ENCODE measurements around the gene PTX4.
A peak's percentile ranks its signal among the peaks of the same experiment; 100 is the strongest.

PTX4 gene, protein sequence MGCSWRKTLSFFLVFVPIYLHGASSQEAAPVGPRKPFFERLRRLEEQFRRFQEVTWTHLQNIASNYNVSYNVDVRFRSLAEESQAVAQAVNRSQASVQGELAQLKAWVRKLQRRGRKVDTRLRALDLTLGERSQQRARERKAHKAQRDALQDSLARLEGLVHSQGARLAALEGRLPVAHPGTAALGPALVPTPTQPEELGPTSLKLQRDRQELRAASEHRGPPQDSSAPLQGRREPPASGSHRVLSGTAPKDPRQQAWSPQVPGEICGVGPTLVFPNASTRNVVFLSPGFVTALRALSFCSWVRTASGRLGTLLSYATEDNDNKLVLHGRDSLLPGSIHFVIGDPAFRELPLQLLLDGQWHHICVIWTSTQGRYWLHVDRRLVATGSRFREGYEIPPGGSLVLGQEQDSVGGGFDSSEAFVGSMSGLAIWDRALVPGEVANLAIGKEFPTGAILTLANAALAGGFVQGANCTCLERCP

DNA sequence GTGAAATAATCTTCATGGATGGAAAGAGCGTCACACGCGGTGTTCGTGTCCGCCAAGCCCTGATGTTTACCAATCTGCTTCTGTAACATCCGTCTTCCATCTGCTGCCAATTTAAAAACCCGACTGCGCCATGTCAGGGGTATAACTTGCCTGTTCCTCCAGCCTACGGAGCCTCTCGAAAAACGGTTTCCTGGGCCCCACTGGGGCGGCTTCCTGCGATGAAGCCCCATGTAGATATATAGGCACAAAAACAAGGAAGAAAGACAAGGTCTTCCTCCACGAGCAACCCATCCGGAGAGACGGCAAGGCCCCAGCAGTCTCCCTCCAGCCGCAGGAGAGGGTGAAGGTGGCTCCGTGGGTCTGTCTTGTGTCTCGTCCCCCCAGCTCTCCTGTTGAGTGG, at the start of gene PTX4:
Gene PTX4 (minus strand): TSS at position 326 of the 400 bp plus-strand sequence. CDS start 35 bp downstream, at position 291.
- no peak for DNase-seq

DNA sequence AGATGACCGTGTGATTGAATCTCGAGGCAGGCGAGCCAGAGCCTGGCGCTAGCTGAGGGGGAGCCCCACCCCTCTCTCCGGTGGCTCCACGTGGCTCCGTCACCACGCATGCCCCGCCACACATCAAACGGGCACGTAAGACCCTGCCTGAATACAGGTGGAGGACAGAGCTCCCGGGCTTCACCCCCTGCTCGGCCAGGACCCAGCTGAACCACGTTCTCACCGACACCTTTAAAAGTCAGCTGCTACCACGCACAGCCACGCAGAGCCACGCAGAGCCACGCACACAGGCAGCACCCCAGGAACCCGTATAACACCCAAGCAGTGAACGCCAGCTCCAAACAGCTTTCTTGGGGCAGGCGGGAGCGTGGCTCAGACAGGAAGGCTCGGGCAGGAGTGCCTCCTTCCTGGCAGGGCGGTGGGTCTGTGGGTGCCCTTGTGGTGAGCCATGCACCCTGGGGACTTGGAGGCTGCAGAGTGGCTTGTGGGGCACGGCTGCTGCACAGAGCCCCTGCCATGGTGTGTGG, 49.1 kb upstream of the PTX4 start:
- DNase-seq: no peak

DNA sequence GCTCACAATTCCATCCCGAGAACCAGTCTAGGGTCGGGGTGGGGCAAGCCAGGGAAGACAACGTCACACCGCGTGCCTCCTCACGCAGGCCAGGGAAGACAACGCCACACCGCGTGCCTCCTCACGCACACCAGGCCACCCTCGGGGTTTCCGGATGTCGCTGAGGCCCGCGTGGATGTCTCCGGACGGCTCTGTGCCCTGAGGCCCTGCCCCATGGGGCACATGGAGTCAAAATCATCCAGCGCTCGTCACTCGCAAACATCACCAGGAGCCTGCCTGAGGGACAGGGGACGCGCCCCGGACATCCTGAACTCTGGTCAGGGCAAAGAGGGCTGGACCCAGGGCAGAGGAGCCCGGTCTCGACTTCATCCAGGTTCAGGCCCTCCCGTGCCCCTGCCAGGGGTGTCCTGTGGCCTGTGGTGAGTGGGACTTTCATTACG, 48.4 kb upstream of the PTX4 start:
- DNase-seq: no peak

DNA sequence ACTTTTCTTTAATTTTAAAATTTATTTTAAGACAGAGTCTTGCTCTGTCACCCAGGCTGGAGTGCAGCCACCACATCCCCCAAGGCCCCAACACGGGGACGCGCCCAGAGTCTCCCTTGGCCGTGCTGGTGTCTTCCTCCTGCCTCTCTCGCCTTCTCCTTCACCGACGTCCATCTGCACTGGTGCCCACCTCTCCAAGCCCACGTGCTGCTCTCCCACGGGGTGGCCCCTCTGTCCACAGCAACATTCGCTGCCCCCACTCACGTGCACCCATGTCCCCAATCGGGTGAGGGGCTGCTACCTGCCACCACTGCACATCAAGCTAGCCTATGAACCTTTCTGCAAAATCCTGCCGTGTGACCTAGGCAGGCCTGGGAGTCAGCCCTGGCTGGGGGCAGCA, 47.9 kb upstream of the PTX4 start:
- no peak for DNase-seq

DNA sequence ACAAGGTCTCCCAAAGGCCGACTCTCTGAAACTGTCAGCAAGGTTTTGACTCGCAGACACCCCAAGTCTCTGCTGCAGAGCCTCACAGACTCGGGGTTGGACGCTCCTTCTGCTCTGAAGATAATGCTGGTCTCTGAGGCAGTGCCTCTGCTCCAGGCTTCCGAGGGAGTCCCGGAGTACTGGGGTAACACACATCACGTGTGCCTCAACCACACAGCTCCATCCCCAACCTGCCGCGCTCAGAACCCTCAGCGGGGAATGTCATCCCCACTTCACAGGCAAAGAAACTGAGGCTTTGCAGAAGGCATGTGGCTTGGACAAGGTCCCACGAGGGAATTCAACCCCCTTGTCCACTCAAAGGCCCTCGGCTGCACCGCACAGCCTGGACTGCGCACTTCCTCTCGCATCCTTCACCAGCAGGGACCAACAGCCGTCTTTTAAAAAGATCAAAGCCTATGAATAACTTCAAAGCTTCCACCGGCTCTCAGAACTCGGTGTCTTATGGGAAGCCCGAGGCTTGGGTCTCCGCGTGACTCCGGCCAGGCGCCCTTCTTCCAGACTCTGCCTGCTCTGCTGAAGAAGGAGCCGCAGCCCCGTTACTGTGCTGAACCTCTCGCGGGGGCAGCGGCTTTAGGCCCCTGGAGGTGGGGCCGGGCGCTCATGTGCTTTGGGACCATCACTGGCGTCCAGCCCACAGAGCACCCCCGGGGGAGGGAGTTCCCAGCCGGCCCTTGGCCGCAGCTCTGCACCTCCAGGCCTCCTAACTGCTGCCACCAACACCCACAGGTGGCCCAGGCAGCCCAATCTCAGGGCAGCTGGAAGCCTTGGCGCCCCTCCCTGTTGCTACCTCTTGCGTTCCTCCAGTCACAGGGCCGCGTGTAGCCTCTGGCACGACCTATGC, 46.9 kb upstream of the PTX4 start:
- DNase-seq: peak in 1 of 2 donors; percentile 38

DNA sequence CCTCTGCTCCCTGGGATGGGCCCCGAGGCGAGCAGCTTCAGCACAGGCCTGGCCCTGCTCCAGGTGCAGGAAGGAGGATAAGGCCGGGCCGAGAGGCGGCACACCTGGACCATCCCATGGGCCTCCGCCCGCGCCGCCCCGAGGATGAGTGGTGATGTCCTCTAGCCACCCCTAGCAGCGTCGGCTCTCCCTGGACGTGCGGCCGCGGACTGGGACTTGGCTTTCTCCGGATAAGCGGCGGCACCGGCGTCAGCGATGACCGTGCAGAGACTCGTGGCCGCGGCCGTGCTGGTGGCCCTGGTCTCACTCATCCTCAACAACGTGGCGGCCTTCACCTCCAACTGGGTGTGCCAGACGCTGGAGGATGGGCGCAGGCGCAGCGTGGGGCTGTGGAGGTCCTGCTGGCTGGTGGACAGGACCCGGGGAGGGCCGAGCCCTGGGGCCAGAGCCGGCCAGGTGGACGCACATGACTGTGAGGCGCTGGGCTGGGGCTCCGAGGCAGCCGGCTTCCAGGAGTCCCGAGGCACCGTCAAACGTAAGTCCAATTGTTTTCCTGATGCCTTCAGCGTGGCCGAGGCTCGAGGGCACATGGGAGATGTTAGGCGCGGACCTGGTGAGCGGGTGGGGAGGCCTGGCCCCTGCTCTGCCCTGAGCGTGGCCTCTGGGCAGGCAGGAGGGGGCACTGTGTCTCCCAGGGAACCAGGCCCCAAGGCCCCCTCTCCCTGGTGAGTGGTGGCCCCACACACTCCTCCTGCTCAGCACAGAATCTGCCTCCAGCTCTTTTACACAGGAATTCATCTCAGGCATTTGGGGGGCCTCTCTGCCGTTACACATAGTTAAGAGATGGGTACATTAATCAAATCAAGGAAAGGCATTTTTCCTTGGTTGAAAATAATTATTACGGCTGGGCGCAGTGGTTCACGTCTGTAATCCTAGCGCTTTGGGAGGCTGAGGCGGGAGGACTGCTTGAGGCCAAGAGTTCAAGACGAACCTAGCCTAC, 45.6 kb upstream of the PTX4 start:
- DNase-seq: no peak

DNA sequence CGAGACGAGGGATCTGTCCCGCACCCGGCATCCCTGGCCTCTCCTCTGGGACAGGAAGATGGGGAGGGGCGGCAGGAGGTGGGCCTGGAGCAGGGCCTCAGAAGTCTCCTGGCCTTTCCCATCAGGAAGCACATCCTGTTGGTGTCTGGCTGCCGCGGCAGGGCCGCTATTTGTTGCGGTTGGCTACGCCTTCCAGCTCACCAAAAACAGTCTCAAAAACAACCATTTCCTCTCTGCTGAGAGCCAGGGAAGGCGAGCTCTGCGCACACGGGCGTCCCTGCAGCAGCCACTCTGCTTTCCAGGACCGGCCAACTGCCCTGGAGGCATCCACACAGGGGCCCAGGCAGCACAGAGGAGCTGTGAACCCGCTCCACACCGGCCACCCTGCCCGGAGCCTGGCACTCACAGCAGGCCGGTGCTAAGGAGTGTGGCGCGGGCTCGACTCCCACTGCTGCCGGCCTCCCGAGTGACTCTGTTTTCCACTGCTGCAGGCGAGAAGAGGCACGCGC, 44.8 kb upstream of the PTX4 start, which contains the start of gene TMEM204:
Gene TMEM204 (plus strand): TSS at position 224 of the 509 bp plus-strand sequence. CDS start 610 bp downstream, outside the sequence.
- DNase-seq: peak; percentile 23 to 51

DNA sequence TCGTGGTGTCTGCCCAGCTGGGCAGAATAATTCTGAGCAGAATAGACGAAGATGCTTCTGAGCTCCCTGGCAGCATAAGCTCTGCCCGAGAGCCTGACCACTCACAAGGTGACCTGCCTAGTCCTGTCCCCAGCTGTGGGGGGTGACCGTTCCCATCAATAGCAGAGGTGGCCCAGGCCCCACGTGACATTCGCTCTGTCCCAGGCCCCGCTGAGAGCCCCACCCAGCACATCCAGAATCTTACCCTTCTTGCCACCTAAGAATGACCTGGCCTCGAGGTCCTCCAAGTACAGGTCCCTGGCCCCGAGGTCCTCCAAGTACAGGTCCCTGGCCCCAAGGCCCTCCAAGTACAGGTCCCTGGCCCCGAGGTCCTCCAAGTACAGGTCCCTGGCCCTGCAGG, 44.0 kb upstream of the PTX4 start:
- no peak for DNase-seq

DNA sequence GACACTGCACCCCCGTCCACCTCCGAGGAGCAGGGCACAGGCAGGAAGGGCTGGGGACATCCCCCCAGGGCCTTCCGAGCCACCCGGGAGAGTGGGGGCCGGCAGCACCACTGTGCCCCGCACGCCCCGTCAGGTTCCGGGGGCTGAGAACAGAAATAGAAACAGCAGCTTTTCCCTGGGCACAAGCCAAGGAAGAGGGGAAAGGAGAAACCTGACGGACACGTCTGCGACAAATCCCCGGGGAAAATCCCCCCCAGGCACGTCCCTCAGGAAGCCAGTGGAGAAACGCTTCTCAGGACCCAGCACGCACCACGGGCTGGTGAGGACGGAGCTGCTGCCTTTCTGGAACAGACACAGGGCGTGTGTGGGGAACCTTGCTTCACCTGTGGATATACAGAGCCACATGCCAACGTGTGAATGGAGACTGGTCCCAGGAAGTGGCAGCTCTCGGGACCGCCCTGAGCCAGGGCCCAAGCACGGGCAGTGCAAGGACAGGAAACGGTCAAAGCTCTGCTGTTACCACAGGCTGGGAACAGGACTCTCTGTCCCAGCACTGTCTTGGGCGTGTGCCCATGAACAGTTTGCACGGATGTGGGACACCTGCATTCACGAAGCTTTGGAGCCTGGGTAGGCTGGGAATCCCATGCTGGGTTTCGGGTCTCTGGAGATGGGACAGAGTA, 43.5 kb upstream of the PTX4 start:
- no peak for DNase-seq

DNA sequence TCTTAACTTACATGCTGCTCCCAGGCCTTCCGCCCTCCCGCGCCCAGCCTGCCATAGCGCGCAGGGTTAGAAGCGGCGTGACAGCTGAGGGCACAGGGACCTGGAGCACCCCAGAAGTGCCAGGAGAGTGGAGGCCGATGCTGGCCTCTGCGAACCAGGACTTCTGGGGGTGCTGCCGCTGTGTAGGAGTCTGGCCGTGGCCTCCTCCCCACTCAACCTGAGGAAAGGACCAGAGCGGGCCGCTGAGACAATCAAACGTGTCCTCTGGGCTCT, 42.8 kb upstream of the PTX4 start:
- DNase-seq: no peak

DNA sequence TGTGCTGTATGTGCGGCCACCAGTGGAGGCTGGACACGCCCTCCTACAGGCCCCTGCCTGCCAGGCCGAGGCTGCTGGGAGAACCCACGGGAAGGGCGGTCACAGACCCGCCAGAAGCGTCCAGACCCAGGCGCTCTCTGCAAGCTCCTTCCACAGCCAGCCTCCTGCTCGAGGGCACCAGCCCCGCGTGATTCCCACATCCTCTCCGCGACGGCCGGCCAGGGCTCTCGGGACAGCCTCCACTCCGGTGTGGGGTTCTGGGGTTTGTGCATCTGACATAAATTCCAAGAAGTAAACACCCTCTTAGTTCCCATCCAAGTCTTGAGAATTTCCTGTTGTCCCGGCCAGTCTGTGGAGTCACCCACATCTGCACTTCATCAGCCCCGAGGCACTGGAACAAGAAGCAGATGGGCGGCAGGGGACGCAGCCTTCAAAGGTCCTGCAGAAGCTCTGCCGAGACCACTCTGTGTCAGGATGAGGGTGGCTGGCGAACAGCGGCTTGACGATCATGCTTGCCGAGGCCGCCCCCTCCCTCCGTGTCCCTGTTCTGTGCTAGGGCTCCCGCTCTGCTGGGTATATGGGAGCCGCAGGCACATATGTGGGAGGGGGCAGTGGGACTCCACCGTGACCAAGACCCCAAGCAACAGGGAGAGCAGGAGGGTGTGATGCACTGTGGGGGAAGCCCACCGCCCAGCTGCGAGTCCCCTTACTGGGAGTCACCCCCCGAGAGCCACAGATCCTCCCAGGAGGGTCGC, 42.3 kb upstream of the PTX4 start:
- DNase-seq: no peak

DNA sequence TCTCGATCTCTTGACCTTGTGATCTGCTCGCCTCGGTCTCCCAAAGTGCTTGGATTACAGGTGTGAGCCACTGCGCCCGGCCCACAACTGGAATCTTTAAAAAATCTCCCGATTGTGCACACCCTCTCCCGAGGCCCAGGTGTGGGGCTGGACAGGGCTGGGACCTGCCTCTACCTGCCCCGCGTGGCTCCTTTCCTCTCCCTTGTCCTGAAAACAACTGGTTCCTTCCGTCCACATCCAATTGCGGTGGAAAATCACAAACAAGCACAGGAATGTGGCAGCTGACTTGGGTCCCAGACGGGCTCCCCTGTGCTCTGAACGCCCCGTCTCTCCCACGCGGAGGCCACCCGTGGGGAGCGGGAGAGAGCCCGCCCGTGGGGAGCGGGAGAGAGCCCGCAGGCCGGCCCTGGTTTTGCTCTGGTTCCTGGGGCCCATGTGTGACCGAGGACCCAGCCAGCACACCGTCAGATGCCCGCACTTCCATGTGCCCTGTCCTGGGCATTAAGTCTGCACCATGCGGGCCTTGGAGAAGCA, 41.7 kb upstream of the PTX4 start:
- DNase-seq: no peak

DNA sequence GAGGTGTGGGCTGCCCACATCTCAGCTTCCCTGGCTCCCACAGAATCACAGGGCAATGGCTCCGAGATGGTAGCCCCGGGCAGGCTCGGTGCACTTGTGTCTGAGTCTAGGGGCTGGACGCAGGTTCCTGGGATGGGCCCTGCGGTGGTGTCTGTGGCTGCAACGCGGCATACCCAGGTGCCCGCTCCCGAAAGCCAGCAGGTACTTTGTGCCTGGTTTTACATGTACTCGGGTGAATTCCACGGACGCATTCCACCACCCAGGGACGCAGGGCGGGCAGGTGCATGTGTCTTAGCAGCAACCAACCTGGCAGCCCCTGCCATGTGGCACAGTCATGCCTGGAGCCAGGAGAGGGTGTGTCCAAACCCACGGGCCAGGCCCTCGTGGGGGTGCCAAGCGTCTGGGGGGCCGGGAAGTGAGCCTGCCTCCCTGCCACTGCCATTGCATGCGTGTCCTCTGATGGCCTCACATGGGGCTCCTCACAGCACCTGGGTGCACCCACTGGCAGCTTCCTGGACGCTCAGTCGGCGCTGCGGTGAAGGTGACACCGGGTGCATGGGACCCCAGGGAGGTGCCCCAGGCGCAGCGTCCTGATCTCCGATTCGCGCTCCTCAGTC, 40.3 kb upstream of the PTX4 start:
- DNase-seq: no peak

DNA sequence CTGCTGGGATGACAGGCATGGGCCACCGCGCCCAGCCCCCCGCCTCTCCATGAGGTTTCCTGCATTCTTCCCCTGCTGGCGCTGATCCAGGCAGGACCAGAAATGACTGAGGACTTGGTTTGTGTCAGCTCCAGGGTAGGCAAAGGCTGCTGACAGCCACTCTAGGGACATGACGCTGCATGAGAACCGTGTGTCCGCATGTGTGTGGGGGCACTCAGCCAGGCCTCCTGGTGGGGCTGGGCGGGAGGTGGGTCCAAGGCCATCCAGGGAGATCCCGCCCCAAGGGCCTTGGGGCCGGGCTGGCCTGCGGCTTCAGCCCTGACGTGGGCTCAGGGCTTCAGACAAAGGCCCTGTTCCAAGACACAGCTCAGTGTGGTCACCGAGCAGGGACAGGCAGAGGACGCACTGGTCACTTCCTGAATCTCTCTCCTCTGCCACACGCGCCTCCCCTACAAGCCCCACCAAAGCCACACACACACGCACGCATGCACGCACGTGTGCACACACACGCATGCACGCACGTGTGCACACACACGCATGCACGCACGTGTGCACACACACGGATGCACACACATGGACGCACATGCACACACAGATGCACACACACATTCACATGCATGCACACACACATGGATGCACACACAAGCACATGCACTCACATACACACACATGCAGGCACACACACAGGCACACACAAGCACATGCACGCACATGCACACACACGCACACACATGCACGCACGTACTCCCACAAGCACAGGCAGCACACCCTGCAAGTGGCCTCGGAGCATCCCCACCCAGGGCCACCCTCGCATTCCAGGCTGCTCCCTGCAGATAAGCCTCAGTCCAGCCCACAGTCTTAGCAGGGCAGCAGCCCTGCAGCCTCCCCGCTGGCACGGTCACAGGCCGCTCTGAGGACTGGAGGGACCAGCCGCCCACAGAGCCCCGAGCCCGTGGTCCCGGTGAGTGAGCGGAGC, 39.4 kb upstream of the PTX4 start:
- DNase-seq: no peak

DNA sequence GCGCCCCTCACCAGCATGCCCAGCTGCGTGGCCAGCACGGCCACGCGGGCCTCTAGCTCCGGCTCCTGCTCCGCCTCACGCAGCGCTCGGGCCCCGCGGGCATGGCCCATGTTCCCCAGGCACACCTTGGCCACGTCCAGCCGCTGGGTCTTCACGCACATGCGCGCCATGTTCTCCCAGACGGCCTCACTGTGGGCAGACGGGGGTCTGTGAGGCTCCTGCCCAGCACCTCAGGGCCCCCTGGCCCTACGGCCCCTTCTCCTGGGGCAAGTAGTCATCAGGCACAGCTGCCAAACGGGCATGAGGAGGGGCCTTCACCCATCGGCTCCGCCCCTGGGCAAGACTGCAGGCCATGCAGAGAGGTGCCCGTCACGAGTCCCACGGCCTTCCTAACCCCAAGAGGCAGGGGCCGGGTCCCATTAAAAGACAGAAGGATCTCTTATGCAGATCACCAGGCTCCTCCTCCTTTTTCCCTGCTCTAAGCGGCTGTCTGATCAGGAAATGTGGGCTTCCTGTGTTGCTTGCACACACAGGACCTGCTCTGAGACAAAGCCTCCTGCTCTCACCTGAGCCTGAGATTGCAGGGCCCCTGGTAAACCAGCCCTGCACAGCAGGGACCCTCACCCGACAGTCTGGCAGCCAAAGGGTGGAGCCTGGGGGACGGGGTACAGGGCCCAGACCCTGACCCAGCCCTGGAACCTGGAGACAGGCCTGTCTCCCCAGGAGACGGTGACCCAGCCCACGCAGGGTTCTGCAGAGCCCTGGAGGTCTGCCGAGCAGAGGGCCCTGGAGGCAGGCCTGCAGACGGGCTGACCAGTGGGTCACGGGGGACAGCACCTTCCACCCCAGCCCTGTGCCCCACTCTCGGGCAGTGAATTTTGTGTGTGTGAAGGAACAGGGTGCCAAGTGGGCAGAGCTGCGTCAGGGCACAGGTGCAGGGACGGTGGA, 38.1 kb upstream of the PTX4 start:
- peak in 1 of 2 donors; percentile 35 for DNase-seq

DNA sequence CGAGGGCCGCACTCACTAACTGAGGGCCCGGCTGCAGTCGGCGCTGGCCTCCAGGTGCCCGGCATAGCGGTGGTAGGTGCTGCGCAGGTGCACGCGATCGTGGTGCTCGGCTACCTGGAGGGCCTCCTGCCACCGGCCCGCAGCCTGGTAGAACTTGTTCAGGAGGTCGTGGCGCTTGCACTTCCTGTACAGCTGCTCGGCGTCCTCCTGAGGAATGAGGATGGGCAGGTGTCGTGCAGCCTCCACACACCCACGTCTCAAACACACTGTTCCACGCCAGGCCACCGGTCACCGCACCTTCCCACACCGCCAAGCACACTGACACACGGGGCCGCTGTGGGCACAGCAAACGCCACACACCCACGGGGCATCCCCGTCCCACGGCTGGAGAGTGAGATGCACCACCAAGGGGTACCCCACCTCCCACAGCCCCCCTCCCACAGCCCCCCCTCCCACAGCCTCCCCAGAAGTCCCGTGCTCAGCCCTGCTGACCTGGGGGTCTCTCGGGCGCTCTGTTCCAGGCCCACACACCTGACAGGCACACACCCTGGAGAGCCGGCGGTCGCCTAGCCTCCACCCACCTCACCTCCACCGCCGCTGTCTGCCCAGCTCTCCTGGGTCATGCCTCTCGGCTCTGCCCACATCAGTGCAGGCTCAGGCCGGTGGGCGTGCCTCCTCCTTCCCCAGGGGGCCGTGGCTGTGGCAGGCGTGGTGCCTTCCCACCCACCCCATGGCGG, 37.3 kb upstream of the PTX4 start:
- DNase-seq: peak in 1 of 2 donors; percentile 43

DNA sequence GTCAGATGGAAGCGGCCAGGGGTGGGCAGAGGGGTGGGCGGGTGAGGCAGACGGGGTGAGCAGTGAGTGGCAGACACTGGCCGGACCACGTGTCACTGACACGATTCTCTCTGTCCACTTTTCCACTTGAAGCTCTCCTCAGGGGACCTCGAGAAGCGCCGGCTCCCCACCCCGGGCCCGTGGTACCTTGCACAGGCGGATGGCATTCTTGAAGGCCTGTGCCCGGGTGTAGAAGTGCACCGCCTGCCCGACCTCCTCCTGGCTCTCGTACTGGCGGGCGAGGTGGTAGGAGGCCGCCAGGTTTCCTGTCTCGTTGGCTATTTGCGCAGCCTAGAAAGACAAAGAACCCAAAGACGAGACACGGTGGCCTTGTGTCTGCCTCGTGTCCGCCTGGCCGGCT, 35.6 kb upstream of the PTX4 start:
- no peak for DNase-seq

Data from CD4-positive, alpha-beta T cell treated with Interleukin-4 for 1 hour (primary cell).